K562 (cell line): ENCODE data around the gene C9orf50. TPM values are rescaled to one million over a fixed set of nuclear protein-coding genes. Genes with fewer than 3 reads are reported as not detected.

Source experiments
- ARID1B ChIP-seq: fragments of 450-650 bp; IDR thresholded peaks from 2 replicates; pipeline ENCODE4 v1.6.1; 2016; ENCODE audit warnings: antibody characterized with exemption, mild to moderate bottlenecking, inconsistent platforms
- BCOR ChIP-seq: fragments of 450-650 bp; IDR thresholded peaks from 2 replicates; pipeline ENCODE4 v1.6.1; 2016
- BRF1 ChIP-seq: IDR thresholded peaks from 3 replicates; pipeline ENCODE4 v1.6.1; 2011; ENCODE audit warnings: borderline replicate concordance, mild to moderate bottlenecking; ENCODE audit not compliant: insufficient read length; ENCODE audit errors: extremely low read depth
- CEBPB ChIP-seq: fragments of 450-650 bp; IDR thresholded peaks from 2 replicates; pipeline ENCODE4 v1.6.1; 2016; ENCODE audit warnings: missing genetic modification characterization, missing compliant biosample characterization
- EP400 ChIP-seq: fragments of 450-650 bp; IDR thresholded peaks from 2 replicates; pipeline ENCODE4 v1.6.1; 2017; ENCODE audit warnings: antibody characterized with exemption, mild to moderate bottlenecking, moderate library complexity
- FIP1L1 ChIP-seq: fragments of 200-400 bp; formaldehyde crosslinking; IDR thresholded peaks from 2 replicates; pipeline ENCODE4 v1.6.1; 2018; ENCODE audit warnings: mild to moderate bottlenecking, low read depth, low read length; ENCODE audit not compliant: poor library complexity, severe bottlenecking
- GATA2 ChIP-seq: sonication (generic); formaldehyde crosslinking; IDR thresholded peaks from 2 replicates; pipeline ENCODE4 v1.4.0; 2020; ENCODE audit warnings: mild to moderate bottlenecking, missing genetic modification reagents
- GATAD2A ChIP-seq: fragments of 450-650 bp; IDR thresholded peaks from 2 replicates; pipeline ENCODE4 v1.6.1; 2017
- NR2C2 ChIP-seq, 2 experiments: fragments of 200-800 bp in 1 of 2; sonication (Bioruptor generic) in 1 of 2; sonication (generic) in 1 of 2; formaldehyde crosslinking in 1 of 2; IDR thresholded peaks; 2 replicates each; pipeline versions ENCODE4 v1.6.1 to v1.8.0; 2016 to 2022; ENCODE audit warnings: mild to moderate bottlenecking in 1 of 2, missing compliant biosample characterization in 1 of 2, missing genetic modification characterization in 1 of 2, missing genetic modification reagents in 1 of 2
- RBM25 ChIP-seq: fragments of 200-400 bp; formaldehyde crosslinking; IDR thresholded peaks from 2 replicates; pipeline ENCODE4 v1.6.1; 2018; ENCODE audit warnings: low read length, low read depth, moderate library complexity; ENCODE audit not compliant: severe bottlenecking
- SRSF9 ChIP-seq: fragments of 200-400 bp; formaldehyde crosslinking; IDR thresholded peaks from 2 replicates; pipeline ENCODE4 v1.6.1; 2017; ENCODE audit warnings: low read depth, low read length, borderline replicate concordance
- TAF15 ChIP-seq: fragments of 200-400 bp; formaldehyde crosslinking; IDR thresholded peaks from 2 replicates; pipeline ENCODE4 v1.6.1; 2017; ENCODE audit warnings: mild to moderate bottlenecking, low read depth, low read length, moderate library complexity
- ZNF408 ChIP-seq: fragments of 250-450 bp; sonication (Bioruptor Pico); IDR thresholded peaks from 2 replicates; pipeline ENCODE4 v1.4.0; 2020; ENCODE audit warnings: low read depth, mild to moderate bottlenecking, moderate library complexity
- ZNF780A ChIP-seq: fragments of 250-450 bp; sonication (Bioruptor Pico); IDR thresholded peaks from 2 replicates; pipeline ENCODE4 v1.5.0; 2021; ENCODE audit warnings: mild to moderate bottlenecking
- polyA plus RNA-seq, 8 experiments: library from polyadenylated mRNA; depleted of rRNA in 4 of 8; stranded (reverse) in 5 of 8; unstranded in 3 of 8; fragments of >200 nt; fragmentation: Nextera tagmentation in 2 of 8; fragmentation: Illumina TruSeq in 1 of 8; extraction: Ambion mirVana in 2 of 8; extraction: Trizol in 1 of 8; gene quantifications; 2 replicates each; pipeline versions ENCODE4 v1.2.1 to v1.2.3, GENCODE V29; 2011 to 2014; ENCODE audit warnings: inconsistent platforms in 1 of 8, missing spikeins in 1 of 8
- total RNA-seq, 7 experiments: library from RNA; depleted of rRNA in 6 of 7; stranded (reverse); fragments of >200 nt in 6 of 7; fragmentation: Illumina TruSeq in 2 of 7; extraction: Trizol in 2 of 7; gene quantifications; 2 replicates each; pipeline versions ENCODE4 v1.2.1 to v1.2.3, GENCODE V29; 2011 to 2021; ENCODE audit warnings: low replicate concordance in 1 of 7
- TF ChIP-seq, protein P1 (sequence below), 2 experiments: fragments of 450-650 bp; conservative IDR thresholded peaks; 2 replicates each; pipeline ENCODE4 v1.6.1; 2017; ENCODE audit warnings: mild to moderate bottlenecking in 2 of 2, moderate library complexity in 2 of 2
- TF ChIP-seq, protein P2 (sequence below): fragments of 450-650 bp; IDR thresholded peaks from 2 replicates; pipeline ENCODE4 v1.6.1; 2016
- TF ChIP-seq, protein P3 (sequence below), 2 experiments: IDR thresholded peaks in 1 of 2; conservative IDR thresholded peaks in 1 of 2; 2 replicates each; pipeline ENCODE4 v1.6.1; 2016; ENCODE audit warnings: low read depth in 2 of 2, mild to moderate bottlenecking in 1 of 2, missing compliant biosample characterization in 1 of 2, missing genetic modification characterization in 1 of 2, moderate library complexity in 1 of 2
- TF ChIP-seq, protein P4 (sequence below): fragments of 200-800 bp; sonication (Bioruptor generic); IDR thresholded peaks from 2 replicates; pipeline ENCODE4 v1.6.1; 2017; ENCODE audit warnings: missing genetic modification characterization, missing compliant biosample characterization

C9orf50 gene
- total and polyA plus RNA-seq, 9 of the 15 experiments (the other 6 are each of a cell fraction or from before 2014, with no cell fraction given), result not detected

DNA sequence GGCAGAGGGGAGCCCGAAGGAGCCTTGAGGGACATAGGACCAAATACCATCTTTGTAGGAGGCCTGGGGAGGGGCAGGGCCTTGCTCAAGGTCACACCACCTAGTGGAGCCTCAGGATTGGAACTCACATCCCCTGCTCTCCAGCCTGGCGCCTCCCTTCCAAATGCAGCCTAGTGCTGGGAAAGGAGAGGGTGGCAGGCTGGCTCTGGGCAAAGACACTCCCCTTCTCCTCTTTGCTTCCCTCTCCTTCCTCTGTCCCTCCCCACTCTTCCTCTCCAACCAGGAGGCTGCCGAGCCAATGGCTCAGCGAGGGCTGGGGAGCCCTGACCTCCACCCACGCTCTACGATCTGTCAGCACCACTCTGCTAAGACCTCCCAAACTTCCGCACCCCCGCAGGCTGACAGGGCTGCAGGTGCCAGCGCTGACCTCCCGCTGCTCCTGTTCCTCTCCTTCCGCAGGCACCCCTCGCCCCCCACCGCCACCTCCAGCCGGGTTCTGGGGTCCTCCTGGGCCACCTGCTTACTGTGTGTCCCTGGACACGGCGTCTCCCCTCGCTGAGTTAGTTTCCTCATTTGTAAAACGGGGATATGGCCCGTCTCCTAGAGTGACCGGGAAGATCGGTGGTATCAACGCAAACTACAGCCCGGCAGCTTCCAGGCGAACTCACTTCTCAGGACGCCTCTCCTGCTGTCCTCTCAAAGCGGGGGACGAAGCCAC lies 52.9 kb downstream of the C9orf50 start (continued):
- TF ChIP-seq, protein P1, sequence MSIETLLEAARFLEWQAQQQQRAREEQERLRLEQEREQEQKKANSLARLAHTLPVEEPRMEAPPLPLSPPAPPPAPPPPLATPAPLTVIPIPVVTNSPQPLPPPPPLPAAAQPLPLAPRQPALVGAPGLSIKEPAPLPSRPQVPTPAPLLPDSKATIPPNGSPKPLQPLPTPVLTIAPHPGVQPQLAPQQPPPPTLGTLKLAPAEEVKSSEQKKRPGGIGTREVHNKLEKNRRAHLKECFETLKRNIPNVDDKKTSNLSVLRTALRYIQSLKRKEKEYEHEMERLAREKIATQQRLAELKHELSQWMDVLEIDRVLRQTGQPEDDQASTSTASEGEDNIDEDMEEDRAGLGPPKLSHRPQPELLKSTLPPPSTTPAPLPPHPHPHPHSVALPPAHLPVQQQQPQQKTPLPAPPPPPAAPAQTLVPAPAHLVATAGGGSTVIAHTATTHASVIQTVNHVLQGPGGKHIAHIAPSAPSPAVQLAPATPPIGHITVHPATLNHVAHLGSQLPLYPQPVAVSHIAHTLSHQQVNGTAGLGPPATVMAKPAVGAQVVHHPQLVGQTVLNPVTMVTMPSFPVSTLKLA (conservative IDR thresholded peaks at IDR 0.05), result 0 out of 4 replicates have a peak, but pooled peaks of 1 of the 2 experiments have one; percentile 26
- 0 out of 2 replicates have a peak, but pooled peaks have one; percentile 9 for TF ChIP-seq EP400
- no peak for TF ChIP-seq SRSF9
- TF ChIP-seq, protein P2, sequence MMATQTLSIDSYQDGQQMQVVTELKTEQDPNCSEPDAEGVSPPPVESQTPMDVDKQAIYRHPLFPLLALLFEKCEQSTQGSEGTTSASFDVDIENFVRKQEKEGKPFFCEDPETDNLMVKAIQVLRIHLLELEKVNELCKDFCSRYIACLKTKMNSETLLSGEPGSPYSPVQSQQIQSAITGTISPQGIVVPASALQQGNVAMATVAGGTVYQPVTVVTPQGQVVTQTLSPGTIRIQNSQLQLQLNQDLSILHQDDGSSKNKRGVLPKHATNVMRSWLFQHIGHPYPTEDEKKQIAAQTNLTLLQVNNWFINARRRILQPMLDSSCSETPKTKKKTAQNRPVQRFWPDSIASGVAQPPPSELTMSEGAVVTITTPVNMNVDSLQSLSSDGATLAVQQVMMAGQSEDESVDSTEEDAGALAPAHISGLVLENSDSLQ, result 0 out of 2 replicates have a peak, but pooled peaks have one; percentile 36
- TF ChIP-seq ZNF780A (CRISPR knock-in tag), result no peak
- TF ChIP-seq CEBPB (tag), result no peak
- peak; percentile 30; the same call in 1 of the 2 replicates for TF ChIP-seq ARID1B
- TF ChIP-seq GATAD2A, result 0 out of 2 replicates have a peak, but pooled peaks have one; percentile 74
- TF ChIP-seq RBM25, result peak; percentile 33
- TF ChIP-seq BRF1, result no peak
- TF ChIP-seq ZNF408 (CRISPR knock-in tag), result no peak
- no peak for TF ChIP-seq GATA2 (CRISPR knock-in tag)
- TF ChIP-seq BCOR, result peak; percentile 36
- TF ChIP-seq FIP1L1, result no peak
- TF ChIP-seq, protein P3, sequence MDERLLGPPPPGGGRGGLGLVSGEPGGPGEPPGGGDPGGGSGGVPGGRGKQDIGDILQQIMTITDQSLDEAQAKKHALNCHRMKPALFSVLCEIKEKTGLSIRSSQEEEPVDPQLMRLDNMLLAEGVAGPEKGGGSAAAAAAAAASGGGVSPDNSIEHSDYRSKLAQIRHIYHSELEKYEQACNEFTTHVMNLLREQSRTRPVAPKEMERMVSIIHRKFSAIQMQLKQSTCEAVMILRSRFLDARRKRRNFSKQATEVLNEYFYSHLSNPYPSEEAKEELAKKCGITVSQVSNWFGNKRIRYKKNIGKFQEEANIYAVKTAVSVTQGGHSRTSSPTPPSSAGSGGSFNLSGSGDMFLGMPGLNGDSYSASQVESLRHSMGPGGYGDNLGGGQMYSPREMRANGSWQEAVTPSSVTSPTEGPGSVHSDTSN (CRISPR knock-in tag; IDR thresholded peaks at IDR 0.05; ENCODE audit: low read depth), result no peak
- TF ChIP-seq, protein P3 (tag; conservative IDR thresholded peaks at IDR 0.05; ENCODE audit: low read depth), result peak; percentile 50
- no peak for TF ChIP-seq TAF15
- TF ChIP-seq, protein P4, sequence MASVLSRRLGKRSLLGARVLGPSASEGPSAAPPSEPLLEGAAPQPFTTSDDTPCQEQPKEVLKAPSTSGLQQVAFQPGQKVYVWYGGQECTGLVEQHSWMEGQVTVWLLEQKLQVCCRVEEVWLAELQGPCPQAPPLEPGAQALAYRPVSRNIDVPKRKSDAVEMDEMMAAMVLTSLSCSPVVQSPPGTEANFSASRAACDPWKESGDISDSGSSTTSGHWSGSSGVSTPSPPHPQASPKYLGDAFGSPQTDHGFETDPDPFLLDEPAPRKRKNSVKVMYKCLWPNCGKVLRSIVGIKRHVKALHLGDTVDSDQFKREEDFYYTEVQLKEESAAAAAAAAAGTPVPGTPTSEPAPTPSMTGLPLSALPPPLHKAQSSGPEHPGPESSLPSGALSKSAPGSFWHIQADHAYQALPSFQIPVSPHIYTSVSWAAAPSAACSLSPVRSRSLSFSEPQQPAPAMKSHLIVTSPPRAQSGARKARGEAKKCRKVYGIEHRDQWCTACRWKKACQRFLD (CRISPR knock-in tag), result no peak
- TF ChIP-seq NR2C2 (CRISPR knock-in tag; IDR thresholded peaks at IDR 0.05), result no peak
- TF ChIP-seq NR2C2 (tag; IDR thresholded peaks at IDR 0.05), result peak; percentile 30; the same call in 1 of the 2 replicates
